B cell (primary cell): ENCODE results near the gene TMEM18.

Experiments used
- EZH2 ChIP-seq: IDR thresholded peaks from 2 replicates; pipeline ENCODE4 v1.6.1; 2012; ENCODE audit warnings: borderline replicate concordance, low read depth, mild to moderate bottlenecking, moderate library complexity, low read length; ENCODE audit not compliant: insufficient read depth, poor library complexity, severe bottlenecking
- TF ChIP-seq, protein P1 (sequence below): fragments of 200-600 bp; IDR thresholded peaks from one replicate; pipeline ENCODE4 v1.8.0; 2022; ENCODE audit warnings: antibody characterized with exemption, mild to moderate bottlenecking

- no peak for TF ChIP-seq EZH2
- TF ChIP-seq, protein P1, sequence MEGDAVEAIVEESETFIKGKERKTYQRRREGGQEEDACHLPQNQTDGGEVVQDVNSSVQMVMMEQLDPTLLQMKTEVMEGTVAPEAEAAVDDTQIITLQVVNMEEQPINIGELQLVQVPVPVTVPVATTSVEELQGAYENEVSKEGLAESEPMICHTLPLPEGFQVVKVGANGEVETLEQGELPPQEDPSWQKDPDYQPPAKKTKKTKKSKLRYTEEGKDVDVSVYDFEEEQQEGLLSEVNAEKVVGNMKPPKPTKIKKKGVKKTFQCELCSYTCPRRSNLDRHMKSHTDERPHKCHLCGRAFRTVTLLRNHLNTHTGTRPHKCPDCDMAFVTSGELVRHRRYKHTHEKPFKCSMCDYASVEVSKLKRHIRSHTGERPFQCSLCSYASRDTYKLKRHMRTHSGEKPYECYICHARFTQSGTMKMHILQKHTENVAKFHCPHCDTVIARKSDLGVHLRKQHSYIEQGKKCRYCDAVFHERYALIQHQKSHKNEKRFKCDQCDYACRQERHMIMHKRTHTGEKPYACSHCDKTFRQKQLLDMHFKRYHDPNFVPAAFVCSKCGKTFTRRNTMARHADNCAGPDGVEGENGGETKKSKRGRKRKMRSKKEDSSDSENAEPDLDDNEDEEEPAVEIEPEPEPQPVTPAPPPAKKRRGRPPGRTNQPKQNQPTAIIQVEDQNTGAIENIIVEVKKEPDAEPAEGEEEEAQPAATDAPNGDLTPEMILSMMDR, result no peak
Observed at GRCh38 chr2:647003-647560, 30.1 kb downstream of the TMEM18 start.
